ENCODE results near the gene WWOX.

- TF ChIP-seq CTCF (conservative IDR thresholded peaks at IDR 0.05; ENCODE audit: low read depth, low read length) (no peak), EZH2 (IDR thresholded peaks at IDR 0.05; ENCODE audit: borderline replicate concordance, low read depth, low read length, poor library complexity, severe bottlenecking) (no peak)
These were observed 377.2 kb downstream of the WWOX start for GRCh38 chr16:78476615-78477014.

Measured in A673 (cell line).